Fibroblast of skin of back (primary cell): ENCODE measurements around the gene TAT.
A peak's percentile ranks its signal among the peaks of the same experiment; 100 is the strongest.
"Not testable (repeated sequence)": the region's sequence is repeated elsewhere in the genome, so short reads cannot be mapped to it uniquely, and the experiment has no call there.

Source experiments
- DNase-seq: peaks from one replicate; pipeline ENCODE4 v3.0.0-alpha.2; 2013

TAT gene

DNA sequence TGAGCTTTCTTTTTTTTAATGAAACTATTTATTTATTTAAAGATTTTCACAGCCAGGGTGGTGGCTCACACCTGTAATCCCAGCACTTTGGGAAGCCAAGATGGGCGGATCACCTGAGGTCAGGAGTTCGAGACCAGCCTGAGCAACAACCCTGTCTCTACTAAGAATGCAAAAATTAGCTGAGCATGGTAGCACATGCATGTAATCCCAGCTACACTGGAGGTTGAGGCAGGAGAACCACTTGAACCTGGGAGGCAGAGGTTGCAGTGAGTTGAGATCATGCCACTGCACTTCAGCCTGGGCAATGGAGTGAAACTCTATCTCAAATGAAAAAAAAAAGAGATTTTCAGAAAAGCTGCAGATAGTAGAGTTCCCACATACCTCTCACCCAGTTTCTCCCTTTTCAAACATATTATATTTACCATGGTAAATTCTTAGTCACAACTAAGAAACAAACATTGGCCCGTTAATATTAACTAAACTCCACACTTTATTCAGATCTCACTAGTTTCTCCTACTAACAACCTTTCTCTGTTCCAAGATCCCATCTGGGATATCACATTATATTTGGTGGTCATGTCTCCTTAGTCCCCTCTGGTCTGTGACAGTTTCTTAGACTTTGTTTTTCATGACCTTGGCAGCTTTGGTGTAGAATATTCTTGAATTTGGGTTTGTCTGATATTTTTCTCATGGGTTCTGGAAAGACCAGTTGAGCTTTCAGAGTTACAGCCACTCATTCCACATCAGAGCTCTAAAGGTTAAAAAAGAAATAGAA lies 7.8 kb upstream of the TAT start:
- DNase-seq: no peak

DNA sequence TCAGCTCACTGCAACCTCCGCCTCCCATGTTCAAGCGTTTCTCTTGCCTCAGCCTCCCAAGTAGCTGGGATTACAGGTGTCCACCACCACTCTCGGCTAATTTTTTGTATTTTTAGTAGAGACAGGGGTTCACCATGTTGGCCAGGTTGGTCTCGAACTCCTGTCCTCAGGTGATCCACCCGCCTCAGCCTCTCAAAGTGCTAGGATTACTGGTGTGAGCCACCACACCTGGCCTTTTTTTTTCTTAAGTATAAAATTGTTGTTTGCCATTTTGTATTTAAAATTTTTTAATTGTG lies 5.6 kb upstream of the TAT start:
- DNase-seq: not testable (repeated sequence)

DNA sequence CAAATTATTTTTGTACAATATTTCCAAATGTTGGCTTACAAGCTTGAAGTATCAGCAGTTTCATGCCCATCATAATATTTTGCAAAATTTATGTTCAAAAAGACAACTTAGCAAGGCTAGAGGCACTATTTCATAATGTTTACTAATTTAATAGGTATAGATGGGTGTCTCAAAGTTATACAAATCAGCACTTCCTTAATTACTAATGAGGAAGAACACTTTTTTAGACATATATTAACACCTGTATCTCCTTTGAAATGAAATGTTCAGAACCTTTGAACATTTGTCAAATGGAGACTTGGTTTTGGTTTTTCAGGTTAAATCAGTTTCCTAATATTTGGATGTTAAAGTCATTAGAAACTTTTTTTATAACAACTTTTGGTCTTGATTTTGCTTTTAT lies 2.2 kb downstream of the TAT start:
- no peak for DNase-seq

DNA sequence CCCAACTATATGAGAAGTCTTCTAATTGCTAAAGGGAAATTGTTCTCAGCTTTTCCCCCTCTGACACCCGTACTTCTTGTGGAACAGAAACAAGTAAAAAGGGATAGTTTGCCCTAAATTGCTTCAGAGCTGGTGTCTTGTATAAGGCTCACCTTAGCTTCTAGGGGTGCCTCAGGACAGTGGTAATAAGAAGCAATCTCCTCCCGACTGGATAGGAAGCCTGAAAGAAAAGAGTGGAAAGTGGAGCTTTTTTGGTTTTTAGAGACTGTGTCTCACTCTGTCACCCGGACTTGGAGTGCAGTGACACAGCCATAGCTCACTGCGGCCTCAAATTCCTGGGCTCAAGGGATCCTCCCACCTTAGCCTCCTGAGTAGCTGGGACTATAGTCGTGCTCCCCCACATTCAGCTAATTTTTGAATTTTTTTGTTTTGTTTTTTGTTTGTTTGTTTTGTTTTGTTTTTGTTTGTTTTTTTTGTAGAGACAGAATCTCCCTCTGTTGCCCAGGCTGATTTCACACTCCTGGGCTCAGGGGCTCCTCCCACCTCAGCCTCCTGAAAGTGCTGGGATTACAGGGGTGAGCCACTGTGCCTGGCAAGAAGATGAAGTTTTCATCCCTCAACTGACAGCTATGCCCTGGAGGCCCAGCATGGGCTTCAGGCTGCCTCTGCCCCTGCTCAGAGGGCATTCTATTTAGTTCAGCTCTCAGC lies 3.4 kb downstream of the TAT start:
- DNase-seq: no peak

DNA sequence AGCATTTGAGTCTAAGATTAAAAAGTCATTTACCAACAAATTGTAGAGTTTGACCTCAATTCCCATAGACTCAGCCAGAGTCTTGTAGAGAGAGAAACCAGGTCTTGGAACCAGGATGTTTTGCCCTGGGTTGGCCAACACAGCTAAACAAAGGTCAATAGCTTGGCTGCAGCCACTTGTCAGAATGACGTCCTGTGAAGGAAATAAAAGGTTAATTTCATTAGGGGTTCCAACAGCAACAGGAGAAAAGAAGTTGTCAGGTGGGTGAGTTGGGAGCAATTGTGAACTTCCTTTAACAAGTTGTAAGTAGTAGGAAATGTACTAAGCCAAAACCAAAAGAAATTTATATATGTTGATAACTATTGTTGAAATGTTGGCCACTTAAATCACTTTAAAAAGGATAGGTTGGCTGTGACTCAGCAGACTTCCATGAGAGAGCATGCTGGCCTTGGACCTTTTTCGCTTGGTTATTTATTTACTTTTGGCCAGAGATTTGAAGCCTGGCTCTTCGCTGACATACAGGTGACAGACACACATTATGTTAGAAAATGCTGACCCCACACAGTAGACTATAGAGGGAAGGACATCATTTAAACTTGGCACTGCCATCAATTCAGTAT lies 4.3 kb downstream of the TAT start:
- DNase-seq: no peak

DNA sequence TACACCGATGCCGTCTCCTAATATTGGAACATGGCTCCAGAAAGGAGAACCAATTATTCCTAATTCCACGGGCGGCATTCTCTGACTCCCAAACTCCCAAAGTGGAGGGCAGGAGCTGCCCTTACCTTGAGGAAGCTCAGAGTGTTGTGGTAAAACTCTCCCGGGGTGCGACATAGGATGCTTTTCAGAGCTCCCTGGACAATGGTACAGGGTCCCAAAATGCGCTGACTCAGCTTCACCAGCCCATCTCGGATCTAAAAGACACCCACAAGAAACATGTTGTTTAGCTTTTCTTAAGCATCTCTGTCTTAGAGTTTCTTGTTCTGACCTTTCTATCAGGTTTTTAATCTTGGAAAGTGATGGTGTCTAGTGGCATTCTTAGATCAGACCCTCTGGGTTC lies 6.7 kb downstream of the TAT start:
- DNase-seq: no peak

DNA sequence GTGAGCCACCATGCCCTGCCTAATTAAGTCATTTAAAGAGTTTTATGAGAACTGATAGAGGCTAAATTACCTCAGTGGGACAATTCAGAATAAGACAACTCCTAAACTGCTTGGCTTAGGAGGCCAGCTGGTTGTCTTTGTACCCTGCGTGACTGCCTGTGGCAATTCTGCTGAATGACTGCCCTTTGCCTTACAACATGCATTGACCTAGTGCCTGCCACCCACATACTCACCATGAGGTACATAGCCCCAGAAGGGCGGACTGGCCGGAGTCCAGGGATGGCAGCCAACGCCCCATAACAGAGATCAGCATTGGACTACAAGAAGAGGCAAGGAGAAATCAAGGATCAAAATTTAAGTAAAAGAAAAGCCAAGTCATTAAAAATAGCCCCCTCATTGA lies 7.3 kb downstream of the TAT start:
- DNase-seq: no peak

DNA sequence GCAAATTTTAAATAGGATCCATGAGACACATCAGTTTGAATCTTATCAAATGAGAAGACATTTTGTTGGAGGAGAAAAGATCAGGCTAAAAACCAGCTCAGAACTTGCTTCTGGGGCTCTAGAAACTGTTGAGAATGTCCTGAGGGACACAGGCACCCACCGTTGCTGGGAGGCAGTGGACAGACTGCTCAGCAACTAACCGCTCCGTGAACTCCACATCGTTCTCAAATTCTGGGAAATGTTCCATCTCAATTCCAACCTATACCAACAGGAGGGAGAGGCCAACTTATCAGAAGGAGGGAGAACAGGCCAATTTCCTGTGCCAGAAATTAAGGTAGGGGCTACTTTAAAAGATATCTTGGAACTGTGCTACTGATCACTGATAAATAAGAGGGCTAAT lies 8.3 kb downstream of the TAT start:
- no peak for DNase-seq

DNA sequence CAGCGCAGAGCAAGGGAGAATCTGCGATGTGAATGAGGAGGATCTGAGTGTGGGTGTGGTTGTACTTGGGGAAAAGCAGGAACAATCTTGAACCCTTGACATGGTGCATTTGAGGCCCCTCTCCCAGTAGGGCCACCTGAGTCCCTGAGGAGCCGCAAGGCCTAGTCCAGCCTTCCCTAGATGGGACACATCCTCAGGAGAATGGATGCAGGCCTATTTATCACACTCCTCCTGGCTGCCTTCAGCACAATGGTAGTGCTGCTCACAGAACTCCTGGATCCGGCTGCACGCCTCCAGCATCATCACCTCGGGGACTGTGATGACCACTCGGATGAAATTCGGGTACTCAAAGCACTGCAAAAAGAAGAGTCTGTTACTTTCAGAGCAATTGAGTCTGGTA lies 9.0 kb downstream of the TAT start:
- no peak for DNase-seq

DNA sequence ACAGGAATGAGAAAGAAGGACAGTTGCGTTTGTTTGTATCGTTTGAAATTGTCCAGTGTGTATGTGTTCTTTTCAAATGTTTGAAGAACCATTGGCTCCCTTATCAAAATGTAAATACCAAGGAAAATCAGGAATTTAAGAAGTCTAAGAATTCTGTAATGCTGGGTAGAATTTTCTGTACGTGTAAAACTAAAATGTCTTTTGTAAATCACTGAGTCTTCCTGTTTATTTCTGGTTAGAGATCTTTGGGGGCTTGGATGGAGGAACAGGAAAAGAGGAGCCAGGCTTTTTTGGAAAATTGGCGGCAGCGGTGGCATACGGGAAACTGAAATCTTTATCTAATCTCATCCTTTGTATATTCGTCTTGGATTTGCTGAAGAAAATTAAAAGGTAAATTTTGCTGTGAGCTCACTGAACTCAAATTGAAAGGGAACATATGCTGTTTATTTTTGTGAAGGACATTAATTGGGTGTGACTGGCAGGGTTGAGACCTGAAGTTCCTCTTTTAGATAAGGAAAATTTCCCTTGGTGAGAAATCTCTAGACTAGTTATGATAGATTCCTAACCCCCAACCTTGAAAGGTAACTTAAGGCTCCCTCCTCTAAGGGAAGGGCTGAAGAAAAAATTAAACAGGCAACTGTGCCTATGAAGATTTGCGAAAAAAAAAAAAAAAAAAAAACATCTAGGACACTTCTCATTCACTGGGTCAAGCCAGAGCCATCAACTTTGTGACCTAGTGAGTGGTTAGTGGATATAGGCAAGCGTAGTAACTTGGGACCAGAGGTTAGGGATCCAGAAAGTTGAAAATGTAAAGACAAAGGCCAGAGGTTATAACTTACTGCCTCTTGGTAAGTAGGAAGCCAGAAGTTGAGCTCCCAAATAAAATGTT lies 10.8 kb downstream of the TAT start:
- no peak for DNase-seq

DNA sequence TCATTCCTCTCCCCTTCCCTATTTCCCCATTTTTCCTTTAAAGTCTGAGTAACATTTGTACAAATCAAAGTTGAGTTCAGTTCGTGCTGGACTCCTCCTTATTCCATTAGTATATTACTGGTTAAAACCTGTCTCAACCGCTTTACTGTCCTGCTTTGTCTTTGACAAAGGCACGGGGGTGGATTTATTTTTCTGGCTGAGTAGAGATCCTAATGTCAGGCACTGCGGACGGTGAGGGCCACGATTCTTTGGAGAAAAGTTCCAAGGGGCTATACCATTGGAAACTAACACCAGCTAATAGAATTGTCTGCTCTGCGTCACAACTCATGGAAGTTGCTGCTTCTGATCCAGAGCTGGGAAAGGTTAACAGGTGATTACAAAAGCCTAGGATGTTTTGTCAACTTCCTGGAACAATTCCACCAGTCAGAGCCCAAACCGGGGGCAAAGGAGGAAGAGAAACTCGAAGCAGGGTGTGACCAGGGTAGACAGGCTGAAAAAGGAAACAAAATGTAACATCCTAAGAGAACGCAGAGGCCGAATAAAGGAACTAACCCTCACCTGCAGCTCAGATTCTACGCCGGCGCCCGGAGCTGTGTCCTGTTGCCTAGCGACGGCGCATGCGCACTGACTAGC lies 12.4 kb downstream of the TAT start:
- DNase-seq: no peak

DNA sequence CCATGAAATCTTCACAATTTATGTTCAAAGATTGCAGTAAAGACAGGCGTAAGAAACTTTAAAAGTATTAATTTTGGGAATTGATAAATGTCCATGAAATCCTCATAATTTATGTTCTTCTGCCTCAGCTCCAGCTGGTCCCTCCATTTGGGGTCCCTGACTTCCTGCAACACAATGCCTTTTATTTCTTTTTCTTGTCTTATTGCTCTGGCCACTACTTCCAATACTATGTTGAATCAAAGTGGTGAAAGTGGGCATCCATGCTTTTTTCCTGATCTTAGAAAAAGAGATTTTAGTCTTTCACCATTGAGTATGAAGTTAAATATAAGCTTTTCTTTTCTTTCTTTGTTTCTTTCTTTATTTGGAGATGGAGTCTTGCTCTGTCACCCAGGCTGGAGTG lies 14.3 kb downstream of the TAT start:
- no peak for DNase-seq

DNA sequence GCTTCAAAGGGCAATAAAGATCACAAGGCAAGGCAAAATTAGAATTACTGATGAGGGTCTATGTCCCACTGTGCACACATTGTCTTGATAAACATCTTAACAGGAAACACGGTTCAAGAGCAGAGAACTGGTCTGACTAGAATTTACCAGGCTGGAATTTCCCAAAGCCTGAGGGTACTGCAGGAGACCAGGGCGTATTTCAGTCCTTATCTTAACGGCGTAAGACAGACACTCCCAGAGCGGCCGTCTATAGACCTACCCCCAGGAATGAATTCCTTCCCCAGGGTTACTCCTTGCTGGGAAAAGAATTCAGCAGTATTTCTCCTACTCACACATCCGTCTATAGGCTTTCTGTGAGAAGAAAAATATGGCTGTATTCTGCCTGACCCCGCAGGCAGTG lies 15.0 kb downstream of the TAT start:
- not testable (repeated sequence) for DNase-seq

DNA sequence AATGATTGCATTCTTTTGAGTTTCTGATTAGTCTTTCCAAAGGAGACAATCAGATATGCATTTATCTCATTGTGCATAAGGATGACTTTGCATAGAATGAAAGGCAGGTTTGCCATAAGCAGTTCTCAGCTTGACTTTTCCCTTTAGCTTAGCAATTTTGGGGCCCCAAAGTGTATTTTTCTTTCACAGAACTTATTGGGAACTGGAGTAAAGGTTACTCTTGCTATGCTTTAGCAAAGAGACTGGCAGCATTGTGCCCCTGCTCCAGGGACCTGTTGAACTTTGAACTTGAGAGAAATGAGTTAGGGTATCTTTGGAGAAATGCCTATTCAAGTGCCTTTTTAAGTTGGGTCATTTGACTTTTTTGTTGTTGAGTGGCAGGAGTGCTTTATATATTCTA lies 17.0 kb downstream of the TAT start:
- no peak for DNase-seq

DNA sequence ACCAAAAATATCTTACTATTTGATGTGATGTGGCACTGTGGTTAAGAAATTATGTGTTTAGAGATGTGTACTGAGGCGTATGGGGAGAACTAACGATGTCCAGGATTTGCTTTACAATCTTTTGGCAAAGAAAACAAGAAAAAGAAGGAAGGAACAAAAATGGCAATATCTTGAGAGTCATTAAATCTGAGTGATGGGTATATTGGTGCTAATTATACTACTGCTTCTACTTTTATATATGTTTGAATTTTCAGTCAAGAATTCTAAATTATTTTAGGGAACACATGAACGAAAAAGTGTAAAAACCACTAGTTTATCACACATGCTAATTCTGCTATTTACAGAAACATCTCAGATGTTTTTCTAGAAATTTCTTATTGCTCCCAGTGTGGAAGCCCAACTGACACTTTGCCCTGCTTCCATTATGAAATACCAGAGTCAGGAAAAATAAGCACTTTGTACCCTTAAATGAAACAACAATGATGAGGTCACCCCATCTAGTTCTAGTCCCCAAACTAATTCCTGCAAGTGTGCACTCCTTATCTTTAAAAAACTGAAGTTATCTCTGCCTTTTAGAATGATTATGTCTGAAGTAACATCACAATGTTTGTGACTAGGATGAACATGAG lies 18.8 kb downstream of the TAT start:
- no peak for DNase-seq

DNA sequence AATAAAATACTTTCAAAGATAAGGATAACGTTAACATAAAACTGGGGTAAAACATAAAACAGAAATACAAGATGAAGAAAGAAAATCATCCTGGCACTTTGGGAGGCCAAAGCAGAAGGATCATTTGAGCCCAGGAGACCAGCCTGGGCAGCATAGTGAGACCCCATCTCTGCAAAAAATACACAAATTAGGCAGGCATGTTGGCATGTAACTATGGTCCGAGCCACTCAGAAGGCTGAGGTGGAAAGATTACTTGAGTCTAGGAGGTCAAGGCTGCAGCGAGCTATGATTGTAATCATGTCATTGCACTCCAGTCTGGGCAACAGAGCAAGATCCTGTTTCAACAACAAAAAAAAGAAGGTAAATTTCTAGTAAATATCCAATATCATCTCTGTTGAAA lies 19.6 kb downstream of the TAT start:
- no peak for DNase-seq

DNA sequence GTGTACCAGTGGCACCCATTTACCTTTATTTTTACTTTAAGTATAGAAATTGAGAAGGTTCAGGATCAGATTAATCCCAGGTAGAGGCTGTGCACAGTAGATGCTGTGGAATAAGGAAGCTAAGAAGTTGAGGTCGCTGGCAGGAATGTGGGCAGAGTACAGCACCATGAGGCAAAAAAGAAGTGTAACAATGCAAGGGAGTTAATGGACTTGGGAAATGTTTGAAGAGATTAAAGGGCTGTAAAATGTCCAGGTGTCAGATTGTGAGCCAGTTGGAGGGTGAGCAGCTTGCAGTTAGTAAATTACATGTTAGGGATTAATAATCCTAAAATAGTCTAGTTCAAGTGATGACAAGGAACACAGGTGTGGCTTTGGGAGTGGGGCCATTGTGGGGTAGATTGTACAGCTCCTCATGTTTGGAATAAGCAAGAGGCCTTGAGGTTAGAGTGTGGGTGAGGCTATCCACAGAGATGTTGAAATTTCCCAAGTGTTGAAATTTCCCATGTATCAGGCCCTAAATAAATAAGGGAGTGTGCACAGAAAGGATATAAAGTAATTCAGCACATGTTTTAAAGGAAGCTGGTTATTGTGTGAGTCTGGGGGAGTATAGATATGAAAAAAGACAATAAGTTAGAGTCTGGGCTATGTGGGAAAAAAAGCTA lies 21.5 kb downstream of the TAT start:
- DNase-seq: no peak

DNA sequence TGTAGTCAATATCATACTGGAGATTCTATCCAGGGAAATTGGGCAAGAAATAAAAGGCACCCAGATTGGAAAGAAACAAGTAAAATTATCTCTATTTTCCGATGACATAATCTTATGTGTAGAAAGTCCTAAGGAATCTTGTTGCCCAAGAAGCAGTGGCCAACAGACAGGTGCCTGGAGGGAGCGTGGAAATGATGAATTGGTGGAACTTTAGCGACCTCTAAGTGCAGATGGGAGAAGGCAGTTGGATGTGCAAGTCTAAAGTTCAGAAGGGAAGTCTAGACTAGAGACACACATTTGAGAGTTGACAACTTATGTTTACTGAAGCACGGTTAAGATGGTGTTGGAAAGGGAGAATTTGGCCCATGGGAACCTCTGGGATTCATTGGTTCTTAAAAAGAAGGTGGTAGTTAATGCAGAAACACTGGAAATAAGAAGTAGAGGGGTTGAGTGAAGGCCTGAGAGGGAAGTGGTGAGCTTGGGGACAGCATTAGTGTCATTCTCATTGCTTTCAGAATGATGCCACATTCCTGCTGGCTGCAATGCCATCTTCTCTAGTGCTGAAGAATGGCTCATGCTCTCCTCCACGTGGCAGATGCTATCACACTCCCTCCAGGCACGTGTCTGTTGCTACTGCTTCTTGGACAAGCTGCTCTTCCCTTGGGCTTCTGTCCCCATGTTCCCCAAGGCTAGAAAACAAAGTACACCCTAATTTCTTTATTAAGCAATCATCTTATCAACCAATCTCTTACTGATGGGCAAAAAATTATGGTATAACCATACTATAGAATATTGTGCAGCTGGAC lies 24.0 kb downstream of the TAT start:
- no peak for DNase-seq

DNA sequence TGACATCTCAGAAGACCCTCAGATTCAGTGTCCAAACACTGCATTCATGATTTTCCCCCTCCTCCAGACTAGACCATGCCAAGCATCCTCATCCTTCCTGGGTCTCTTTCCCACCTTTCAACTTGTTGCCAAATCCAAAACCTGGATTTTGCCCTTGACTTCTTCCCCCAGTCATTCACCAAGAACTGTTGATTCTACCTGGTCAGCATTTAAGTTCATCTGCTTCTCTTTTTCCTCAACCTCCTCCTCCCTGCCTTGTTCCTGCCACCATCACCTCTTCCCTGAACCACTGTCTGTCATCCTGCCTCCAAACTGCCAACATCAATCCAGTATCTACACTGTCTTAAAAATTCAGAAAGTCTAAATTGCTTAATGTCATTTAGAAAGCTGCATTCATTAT lies 29.7 kb downstream of the TAT start:
- DNase-seq: no peak

DNA sequence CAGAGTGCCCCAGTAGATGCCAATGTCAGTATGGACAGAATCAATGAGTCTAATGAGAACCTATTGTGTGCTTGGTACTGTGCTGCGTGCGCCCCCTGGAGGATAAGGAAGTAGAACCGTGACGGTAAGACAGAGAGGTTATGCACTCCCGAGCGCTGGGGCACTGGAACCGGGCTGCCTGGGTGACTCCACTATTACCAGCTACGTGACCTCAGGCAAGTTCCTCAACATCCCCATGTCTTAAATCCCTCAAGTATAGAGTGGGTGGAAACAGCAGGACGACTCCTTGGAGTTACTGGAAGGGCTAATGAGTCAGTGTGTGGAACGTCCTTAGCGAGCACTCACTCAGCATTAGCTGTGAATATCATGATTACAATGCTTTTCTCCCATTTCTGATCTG lies 34.5 kb downstream of the TAT start:
- DNase-seq: peak; percentile 32

DNA sequence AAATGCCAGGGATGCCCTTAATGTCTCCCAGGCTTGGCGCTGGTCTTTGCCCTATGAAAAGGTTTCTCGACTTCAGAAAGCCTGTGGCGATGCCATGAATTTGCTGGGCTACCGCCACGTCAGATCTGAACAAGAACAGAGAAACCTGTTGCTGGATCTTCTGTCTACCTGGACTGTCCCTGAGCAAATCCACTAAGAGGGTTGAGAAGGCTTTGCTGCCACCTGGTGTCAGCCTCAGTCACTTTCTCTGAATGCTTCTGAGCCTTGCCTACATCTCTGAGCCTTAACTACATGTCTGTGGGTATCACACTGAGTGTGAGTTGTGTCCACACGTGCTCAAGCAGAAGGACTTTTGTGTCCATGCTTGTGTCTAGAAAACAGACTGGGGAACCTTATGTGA lies 39.2 kb downstream of the TAT start:
- peak; percentile 16 for DNase-seq
